HAP-1 (cell line): ENCODE data around the gene SHLD1.
"Not testable (repeated sequence)": the region's sequence is repeated elsewhere in the genome, so short reads cannot be mapped to it uniquely, and the experiment has no call there.

Experiments
- DNase-seq, 2 experiments: peaks; one replicate each; pipeline ENCODE4 v3.0.0-alpha.2; 2016 to 2020; ENCODE audit warnings: low spot score in 2 of 2
- H3K27me3 ChIP-seq: fragments of 250-450 bp; sonication (Bioruptor Pico); 2 replicates; pipeline ENCODE4 v1.5.1; 2020; ENCODE audit warnings: low read depth, mild to moderate bottlenecking, moderate library complexity
- H3K36me3 ChIP-seq: fragments of 250-450 bp; sonication (Bioruptor Pico); replicated peaks from 2 replicates; pipeline ENCODE4 v1.5.1; 2020; ENCODE audit warnings: mild to moderate bottlenecking
- H3K4me1 ChIP-seq: fragments of 250-450 bp; sonication (Bioruptor Pico); 2 replicates; pipeline ENCODE4 v1.5.1; 2020; ENCODE audit warnings: mild to moderate bottlenecking
- H3K4me3 ChIP-seq: fragments of 250-450 bp; sonication (Bioruptor Pico); 2 replicates; pipeline ENCODE4 v1.5.1; 2020; ENCODE audit warnings: mild to moderate bottlenecking, moderate library complexity
- H3K9me3 ChIP-seq: fragments of 250-450 bp; sonication (Bioruptor Pico); 2 replicates; pipeline ENCODE4 v1.5.1; 2020; ENCODE audit warnings: mild to moderate bottlenecking, moderate library complexity
- in situ Hi-C: fragments of 300-500 bp; cut with MboI; formaldehyde crosslinking; loops from 3 replicates; pipeline ENCODE4 v1.14.3; 2020; ENCODE audit warnings: low sequenced_read_pairs, inconsistent platforms, mixed read lengths

SHLD1 gene

GRCh38 chr20:5779071-5779900 lies 29.1 kb downstream of the SHLD1 start:
- Histone ChIP-seq H3K27me3 (no peaks in the 10 kb centered on the region), H3K36me3 (no peaks in the 10 kb centered on the region; the same call in 1 of the 2 replicates), H3K9me3 (no peaks in the 10 kb centered on the region), H3K4me1 (no peaks in the 10 kb centered on the region), H3K4me3 (no peak overlapping the region)
- no peak for DNase-seq
- in situ Hi-C loops = no loop called here

- no peak overlapping the region for H3K4me3 ChIP-seq
- H3K36me3 ChIP-seq = no peaks in the 10 kb centered on the region
- H3K27me3 ChIP-seq = no peaks in the 10 kb centered on the region
- H3K4me1 ChIP-seq = 0 out of 2 replicates have a peak, but pooled peaks cover 3% of the 10 kb centered on the region
- no peak for DNase-seq
- no peaks in the 10 kb centered on the region for H3K9me3 ChIP-seq
- in situ Hi-C loops = no loop called here
Observed at GRCh38 chr20:5780846-5781217, 30.6 kb downstream of the SHLD1 start.

DNA sequence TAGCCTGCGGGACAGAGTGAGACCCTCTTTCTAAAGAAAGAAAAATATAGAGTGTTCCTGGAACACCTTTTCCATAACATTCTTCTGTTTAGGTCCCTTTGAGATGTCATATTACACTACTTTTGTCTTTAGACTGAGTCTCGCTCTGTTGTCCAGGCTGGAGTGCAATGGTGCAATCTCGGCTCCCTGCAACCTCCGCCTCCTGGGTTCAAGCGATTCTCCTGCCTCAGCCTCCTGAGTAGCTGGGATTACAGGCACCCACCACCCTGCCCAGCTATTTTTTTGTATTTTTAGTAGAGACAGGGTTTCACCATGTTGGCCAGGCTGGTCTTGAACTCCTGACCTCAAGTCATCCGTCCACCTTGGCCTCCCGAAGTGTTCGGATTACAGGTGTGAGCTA lies 31.2 kb downstream of the SHLD1 start:
- H3K4me3 ChIP-seq, H3K27me3 ChIP-seq, H3K36me3 ChIP-seq, in situ Hi-C loops, H3K4me1 ChIP-seq, DNase-seq, H3K9me3 ChIP-seq: not testable (repeated sequence)

GRCh38 chr20:5781798-5782750 lies 31.9 kb downstream of the SHLD1 start:
- Histone ChIP-seq H3K9me3 (no peaks in the 10 kb centered on the region), H3K27me3 (no peaks in the 10 kb centered on the region), H3K4me3 (no peak overlapping the region), H3K36me3 (no peaks in the 10 kb centered on the region), H3K4me1 (0 out of 2 replicates have a peak, but pooled peaks cover 3% of the 10 kb centered on the region)
- in situ Hi-C loops = no loop called here
- no peak for DNase-seq

GRCh38 chr20:5784735-5785134 lies 34.5 kb downstream of the SHLD1 start:
- Histone ChIP-seq H3K4me3 (no peak overlapping the region), H3K4me1 (0 out of 2 replicates have a peak, but pooled peaks cover 3% of the 10 kb centered on the region), H3K9me3 (no peaks in the 10 kb centered on the region), H3K27me3 (no peaks in the 10 kb centered on the region), H3K36me3 (no peaks in the 10 kb centered on the region)
- no peak for DNase-seq
- in situ Hi-C loops = loop anchor here (5.0 kb wide), 1 partner anchor 252 kb away; no protein-coding TSS in a partner anchor

DNA sequence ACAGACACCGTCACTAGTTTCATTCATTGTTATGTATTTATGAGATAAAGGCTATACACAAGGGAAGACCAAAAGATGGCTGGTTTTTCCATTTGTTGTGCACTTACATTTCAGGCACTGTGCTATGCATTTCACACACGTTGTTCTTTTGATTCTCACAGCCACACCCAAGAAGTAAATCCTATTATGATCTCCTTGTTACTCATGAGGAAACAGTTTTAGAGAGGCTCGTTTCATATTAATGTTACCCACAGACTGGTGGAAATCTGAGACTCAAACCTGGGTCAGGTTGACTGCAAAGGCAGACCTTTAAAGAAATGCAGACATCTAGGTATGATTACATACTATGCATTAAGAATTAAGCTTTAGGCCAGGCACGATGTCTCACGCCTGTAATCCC lies 34.9 kb downstream of the SHLD1 start:
- H3K4me1 ChIP-seq = 0 out of 2 replicates have a peak, but pooled peaks cover 3% of the 10 kb centered on the region
- in situ Hi-C loops = loop anchor here (5.0 kb wide), 1 partner anchor 253 kb away; no protein-coding TSS in a partner anchor
- peak in 1 of 2 experiments; percentile 32 for DNase-seq
- no peaks in the 10 kb centered on the region for H3K36me3 ChIP-seq
- H3K9me3 ChIP-seq = no peaks in the 10 kb centered on the region
- no peak overlapping the region for H3K4me3 ChIP-seq
- no peaks in the 10 kb centered on the region for H3K27me3 ChIP-seq

DNA sequence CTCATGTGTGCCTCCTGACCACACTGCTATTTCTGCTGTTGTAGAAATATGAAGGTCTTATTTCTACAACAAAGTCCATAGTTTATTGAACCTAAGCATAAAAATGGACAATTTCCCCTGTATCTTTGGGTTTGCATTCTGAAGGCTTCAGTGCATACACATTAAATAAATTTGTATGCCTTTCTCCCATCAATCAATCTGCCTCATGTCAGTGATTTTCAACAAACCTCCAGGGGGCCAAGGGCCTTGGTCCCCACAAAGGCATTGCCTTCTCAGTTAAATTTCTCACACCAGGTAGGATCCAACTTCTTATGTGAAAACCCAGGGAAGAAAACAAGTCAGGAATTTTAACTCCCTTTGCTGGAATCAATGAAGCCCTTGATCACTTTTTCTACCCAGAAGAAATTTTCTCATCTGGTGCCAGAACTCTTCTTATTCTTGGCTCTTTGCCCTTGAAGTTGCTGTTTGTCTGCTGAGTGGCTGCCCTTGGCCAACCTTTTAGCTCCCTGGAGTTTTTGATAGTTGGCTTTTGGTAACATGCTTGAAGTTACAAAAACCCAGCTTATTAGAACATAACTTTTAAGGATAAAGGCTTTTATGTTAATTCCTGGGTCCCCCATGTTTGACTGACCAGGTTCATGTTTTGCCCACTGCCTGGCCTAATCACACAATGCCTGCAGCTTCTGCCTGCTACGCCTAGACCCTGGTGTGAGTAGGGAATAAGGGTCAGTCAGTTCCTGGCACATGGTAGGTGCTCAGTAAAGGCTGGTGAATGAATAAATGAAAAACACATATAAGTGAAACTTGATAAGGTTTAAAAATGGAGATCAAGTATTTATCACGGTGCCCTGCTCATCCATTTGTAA lies 37.0 kb downstream of the SHLD1 start:
- Histone ChIP-seq H3K4me1 (peaks cover 5% of the 10 kb centered on the region; the same call in 1 of the 2 replicates), H3K27me3 (no peaks in the 10 kb centered on the region), H3K9me3 (no peaks in the 10 kb centered on the region), H3K4me3 (no peak overlapping the region), H3K36me3 (no peaks in the 10 kb centered on the region)
- DNase-seq = no peak
- in situ Hi-C loops = loop anchor here (5.0 kb wide), 1 partner anchor 255 kb away; no protein-coding TSS in a partner anchor

DNA sequence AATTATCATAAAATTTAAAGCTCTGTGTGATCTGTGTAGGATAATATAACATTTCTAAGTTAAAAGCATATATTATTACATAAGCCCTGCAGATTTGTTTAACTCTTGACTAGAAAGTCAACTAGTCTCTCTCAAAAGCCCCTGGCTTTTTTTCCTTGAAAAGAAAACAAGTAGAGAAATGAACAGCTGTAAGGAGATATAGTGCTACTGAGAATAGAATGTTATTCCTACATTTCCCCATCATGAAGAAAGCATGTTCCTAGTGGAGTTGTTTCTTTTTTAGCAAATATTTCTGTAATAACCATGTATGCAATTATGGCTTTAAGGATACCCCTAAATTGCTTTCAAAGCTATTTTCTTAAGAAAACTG lies 37.6 kb downstream of the SHLD1 start:
- no peaks in the 10 kb centered on the region for H3K36me3 ChIP-seq
- peaks cover 5% of the 10 kb centered on the region; the same call in 1 of the 2 replicates for H3K4me1 ChIP-seq
- no peaks in the 10 kb centered on the region for H3K27me3 ChIP-seq
- no peak overlapping the region for H3K4me3 ChIP-seq
- H3K9me3 ChIP-seq = no peaks in the 10 kb centered on the region
- in situ Hi-C loops = loop anchor here (5.0 kb wide), 1 partner anchor 255 kb away; no protein-coding TSS in a partner anchor
- no peak for DNase-seq

- H3K9me3 ChIP-seq = no peaks in the 10 kb centered on the region
- H3K27me3 ChIP-seq = no peaks in the 10 kb centered on the region
- peak; percentile 77 to 84 for DNase-seq
- no peak overlapping the region for H3K4me3 ChIP-seq
- no peaks in the 10 kb centered on the region for H3K36me3 ChIP-seq
- in situ Hi-C loops = loop anchor here (5.0 kb wide), 1 partner anchor 256 kb away; no protein-coding TSS in a partner anchor
- H3K4me1 ChIP-seq = peaks cover 5% of the 10 kb centered on the region; the same call in 1 of the 2 replicates
Observed at GRCh38 chr20:5788385-5788895, 38.2 kb downstream of the SHLD1 start.

GRCh38 chr20:5789827-5790226 lies 39.6 kb downstream of the SHLD1 start:
- in situ Hi-C loops = loop anchor here (5.0 kb wide), 1 partner anchor 258 kb away; no protein-coding TSS in a partner anchor
- Histone ChIP-seq H3K4me1 (peaks cover 3% of the 10 kb centered on the region; the same call in 1 of the 2 replicates), H3K9me3 (no peaks in the 10 kb centered on the region), H3K27me3 (no peaks in the 10 kb centered on the region), H3K4me3 (no peak overlapping the region), H3K36me3 (no peaks in the 10 kb centered on the region)
- DNase-seq = no peak

- Histone ChIP-seq H3K4me1 (peaks cover 2% of the 10 kb centered on the region; the same call in 1 of the 2 replicates), H3K4me3 (no peak overlapping the region), H3K27me3 (no peaks in the 10 kb centered on the region), H3K36me3 (no peaks in the 10 kb centered on the region), H3K9me3 (no peaks in the 10 kb centered on the region)
- DNase-seq = no peak
- in situ Hi-C loops = no loop called here
Observed at GRCh38 chr20:5793916-5794315, 43.7 kb downstream of the SHLD1 start.

GRCh38 chr20:5796331-5797040 lies 46.3 kb downstream of the SHLD1 start:
- peaks cover 2% of the 10 kb centered on the region; the same call in 1 of the 2 replicates for H3K4me1 ChIP-seq
- in situ Hi-C loops = no loop called here

More at GRCh38 chr20:5796331-5797040, 46.3 kb downstream of the SHLD1 start:
- Histone ChIP-seq H3K36me3 (no peaks in the 10 kb centered on the region), H3K27me3 (no peaks in the 10 kb centered on the region), H3K4me3 (no peak overlapping the region), H3K9me3 (no peaks in the 10 kb centered on the region)
- DNase-seq = no peak
